Measurements from ENCODE around the gene SMAD1. TPM values are rescaled to one million over a fixed set of nuclear protein-coding genes. Genes with fewer than 3 reads are reported as not detected.
"Not testable (repeated sequence)": the region's sequence is repeated elsewhere in the genome, so short reads cannot be mapped to it uniquely, and the experiment has no call there.

SMAD1 gene
- total RNA-seq, 1 donor from 2014 or later = 4.7 TPM

DNA sequence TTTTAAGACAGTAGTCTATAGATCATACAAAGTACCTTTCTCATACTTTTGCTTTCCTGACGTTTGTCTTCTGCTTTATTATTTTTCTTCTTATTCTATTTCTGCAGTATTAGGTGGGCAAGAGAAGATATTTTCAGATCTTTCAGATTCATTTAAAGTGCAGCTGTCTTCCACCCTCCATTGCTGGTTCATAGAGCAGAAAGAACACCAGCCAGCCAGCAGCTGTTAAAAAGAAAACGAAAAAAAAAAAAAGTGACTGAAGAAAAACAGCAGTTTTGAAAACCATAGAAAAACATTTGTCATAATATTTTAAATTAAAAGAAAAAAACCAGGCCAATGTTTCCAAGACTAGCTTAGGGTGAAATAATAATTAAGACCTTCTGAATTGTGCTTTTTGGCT lies 42.9 kb downstream of the SMAD1 start:
- intact Hi-C loops (cut with micrococcal nuclease) = no loop called here

DNA sequence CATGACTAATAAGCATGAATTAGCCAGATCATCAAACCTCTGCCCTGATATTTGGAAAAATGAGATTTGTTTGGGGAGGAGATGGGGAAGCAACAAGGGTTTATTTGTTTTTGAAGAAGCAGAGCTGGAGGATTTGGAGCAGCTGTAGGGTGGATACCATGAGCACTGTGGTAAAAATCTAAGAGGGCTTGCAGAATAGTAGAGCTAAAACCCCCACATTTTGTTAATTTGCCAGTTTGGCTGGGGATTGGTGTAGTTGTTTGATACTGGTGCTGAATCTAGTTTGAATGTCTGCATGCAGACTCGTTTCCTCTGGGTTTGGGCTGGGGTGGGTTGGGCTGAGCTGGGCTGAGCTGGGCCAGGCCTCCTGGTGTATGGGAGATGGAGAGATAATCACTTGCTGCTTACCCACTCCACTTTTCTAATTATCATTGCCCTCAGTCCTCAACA lies 43.7 kb downstream of the SMAD1 start:
- intact Hi-C loops (cut with micrococcal nuclease) = no loop called here

DNA sequence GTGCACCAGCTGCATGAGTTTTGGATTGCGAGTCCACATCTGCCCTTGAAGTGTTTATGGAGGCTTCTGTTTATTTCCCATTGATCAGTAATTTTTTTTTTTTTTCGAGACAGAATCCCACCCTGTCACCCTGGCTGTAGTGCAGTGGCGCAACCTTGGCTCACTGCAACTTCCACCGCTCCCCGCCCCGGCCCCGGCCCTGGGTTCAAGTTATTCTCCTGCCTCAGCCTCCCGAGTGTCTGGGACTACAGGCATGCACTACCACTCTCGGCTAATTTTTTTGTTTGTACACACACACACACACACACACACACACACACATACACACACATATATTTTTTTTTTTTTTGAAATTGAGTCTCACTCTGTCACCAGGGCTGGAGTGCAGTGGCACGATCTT lies 46.1 kb downstream of the SMAD1 start:
- intact Hi-C loops (cut with micrococcal nuclease) = no loop called here

DNA sequence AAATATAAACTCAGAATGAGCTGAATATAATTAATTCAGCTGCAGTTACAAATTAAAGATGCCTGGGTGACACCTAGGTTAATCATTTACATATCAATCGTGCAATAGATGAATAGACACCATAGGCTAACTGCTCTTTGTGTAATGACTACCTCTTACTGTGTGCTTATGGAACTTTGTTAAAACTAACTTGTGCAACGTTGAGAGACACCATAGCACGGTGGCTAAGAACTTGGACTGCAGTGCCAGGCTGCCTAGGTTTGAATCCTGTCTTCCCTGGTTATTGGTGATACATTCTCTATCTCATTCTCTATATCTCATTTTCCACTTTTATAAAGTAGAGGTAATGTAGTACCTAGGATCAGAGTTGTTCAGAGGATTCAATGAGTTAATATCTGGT lies 46.9 kb downstream of the SMAD1 start:
- intact Hi-C loops (cut with micrococcal nuclease) = no loop called here

DNA sequence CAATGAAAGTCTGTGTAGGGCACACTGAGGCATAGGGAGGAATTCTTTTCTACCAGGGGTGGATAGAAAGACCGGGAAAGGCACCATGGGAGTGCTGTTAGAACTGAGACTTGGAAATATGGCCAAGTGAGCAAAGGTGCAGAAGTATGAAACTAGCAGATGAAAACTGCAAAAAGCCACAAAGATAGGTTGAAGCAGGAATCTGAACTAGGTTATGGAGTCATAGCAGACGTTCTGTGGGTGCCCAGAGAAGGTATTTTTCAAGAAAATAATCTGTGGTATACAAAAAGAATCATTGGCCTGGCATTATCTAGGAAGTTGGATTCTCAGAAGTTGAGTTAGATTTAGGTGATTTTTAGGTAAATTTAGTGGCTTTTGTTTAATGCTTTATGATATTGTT lies 48.5 kb downstream of the SMAD1 start:
- intact Hi-C loops (cut with micrococcal nuclease) = no loop called here

DNA sequence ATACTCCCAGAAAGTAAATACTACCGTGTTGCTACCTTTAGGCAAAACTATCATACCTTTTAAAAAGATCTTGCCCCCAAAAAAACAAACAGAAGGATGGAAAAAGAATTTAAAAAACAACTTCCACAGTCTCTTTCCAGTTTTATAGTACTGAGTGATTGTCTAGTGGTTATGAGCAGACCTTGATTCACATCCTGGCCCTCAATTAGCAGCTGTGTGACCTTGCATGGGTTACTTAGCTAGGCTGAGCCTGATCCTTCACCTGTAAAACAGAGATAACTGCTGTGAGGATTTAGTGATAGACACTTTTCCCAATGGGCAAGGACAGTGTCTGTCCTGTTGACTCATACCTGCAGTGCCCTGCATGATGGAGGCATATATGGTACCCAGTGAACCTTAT lies 49.0 kb downstream of the SMAD1 start:
- intact Hi-C loops (cut with micrococcal nuclease) = no loop called here

DNA sequence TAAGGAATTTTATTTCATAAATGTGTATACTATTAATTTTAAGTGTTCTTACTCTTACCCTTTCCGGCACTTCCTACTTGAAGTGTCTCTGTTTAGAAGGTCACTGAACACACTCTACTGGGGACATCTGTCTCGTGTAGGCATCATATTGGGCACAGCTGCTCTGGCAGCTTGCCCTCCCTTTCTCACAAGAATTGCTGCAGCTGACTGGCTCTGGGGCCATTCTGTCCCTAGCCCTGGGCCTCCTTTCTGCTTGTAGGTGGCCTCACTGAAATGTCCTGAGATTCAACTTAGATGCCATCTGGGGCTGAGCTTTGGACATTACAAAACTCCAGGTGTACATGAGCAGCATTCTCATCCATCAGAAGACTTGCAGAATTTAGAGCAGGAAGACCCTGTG lies 49.6 kb downstream of the SMAD1 start:
- intact Hi-C loops (cut with micrococcal nuclease) = no loop called here

DNA sequence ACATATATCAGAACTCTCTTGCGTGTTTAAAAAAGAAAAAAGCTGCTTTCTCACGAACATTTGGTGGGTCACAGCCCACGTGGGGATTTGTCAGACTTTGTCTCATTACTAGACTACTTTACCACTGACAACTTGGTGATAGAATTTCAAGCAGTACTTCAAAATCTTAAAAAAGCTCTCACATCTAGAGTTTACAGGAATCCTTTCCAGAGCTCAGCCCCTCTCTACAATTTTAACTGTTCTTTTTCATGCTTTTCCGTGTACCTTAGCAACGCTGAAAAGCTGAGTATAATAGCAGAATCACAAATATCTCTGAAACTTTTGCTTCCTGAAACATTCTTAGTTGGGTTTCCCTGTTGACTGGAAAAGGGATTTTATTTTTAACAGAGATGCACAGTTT lies 50.2 kb downstream of the SMAD1 start:
- intact Hi-C loops (cut with micrococcal nuclease) = no loop called here

DNA sequence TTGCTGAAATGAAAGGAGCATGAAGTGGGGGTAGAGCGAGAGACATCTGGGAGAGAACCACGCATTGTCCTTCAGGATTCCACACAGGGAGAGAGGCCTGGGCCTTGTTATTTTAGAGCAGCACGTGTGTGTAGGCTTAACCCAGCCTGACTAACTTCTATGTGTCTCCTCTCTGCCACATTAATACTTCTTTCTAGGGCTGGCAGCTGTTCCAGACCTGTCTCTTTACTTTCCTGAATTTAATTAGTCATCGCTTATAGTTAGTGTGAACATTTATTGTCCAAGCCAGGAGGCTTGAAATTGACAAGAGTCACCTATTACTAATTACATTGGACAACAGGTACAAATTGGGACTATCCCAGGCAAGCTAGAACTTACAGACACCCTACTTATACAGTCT lies 51.3 kb downstream of the SMAD1 start:
- intact Hi-C loops (cut with micrococcal nuclease) = no loop called here

DNA sequence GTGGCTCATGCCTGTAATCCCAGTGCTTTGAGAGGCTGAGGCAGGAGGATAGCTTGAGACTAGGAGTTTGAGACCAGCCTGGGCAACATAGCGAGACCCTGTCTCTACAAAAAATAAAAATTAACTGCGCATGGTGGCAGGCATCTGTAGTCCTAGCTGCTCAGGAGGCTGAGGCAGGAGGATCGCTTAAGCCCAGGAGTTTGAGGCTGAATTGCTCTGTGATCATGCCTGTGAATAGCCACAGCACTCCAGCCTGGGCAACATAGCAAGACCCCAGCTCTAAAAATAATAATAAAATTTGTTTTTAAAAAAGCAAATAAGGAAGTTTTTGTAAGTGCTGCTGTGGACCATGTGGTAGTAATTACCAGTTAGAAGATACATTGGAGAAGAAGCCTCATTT lies 51.8 kb downstream of the SMAD1 start:
- intact Hi-C loops (cut with micrococcal nuclease) = not testable (repeated sequence)

DNA sequence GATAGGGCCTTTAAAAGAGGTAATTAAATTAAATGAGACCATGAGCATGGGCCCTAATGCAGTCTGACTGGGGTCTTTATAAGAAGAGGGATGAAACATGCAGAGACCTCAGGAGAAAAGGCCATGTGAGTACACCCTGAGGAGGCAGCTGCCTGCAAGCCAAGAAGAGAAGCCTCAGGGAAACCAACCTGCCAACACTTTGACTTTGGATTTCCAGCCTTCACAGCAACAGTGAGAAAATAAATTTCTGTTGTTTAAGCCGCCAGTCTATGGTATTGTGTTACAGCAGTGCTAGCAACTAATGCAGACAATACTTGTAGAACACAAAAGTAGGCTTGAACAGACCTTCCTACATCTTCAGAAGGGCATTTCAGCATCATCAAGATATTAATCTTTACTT lies 52.3 kb downstream of the SMAD1 start:
- intact Hi-C loops (cut with micrococcal nuclease) = no loop called here

DNA sequence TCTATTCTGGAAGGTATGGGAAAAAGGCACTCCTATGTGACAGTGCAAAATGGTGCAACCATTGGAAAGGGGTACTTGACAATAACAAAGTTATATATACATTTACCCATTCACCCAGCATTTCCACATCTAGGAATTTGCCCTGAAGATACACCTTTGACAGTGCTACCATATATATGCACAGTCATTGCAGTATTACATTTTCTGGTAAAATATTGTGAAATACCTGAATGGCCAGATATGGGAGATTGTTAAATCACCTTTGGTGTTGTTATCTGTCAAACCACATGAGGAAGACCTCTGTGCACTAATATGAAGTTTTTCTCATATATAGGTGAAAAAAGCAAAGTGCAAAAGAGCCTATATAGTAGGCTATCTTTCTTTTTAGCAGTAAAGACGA lies 53.5 kb downstream of the SMAD1 start:
- intact Hi-C loops (cut with micrococcal nuclease) = no loop called here

DNA sequence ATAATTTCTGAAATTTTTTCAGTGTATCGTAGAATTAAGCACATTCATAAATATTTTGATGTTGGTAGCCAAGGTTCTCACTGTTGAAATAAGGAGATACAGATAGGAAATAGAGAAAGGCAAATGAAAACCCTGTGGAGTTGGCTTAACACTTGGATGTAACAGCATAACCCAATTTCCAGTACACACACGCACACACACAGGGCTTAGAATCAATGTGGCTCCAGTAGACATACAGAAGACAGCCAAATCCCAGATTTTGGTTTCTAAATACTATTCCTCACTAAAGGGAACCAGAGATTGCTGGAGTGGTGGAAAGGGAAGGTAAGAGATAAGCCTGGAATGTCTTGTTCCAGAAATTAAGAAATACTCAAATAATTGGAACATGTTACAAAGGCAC lies 54.4 kb downstream of the SMAD1 start:
- intact Hi-C loops (cut with micrococcal nuclease) = no loop called here

DNA sequence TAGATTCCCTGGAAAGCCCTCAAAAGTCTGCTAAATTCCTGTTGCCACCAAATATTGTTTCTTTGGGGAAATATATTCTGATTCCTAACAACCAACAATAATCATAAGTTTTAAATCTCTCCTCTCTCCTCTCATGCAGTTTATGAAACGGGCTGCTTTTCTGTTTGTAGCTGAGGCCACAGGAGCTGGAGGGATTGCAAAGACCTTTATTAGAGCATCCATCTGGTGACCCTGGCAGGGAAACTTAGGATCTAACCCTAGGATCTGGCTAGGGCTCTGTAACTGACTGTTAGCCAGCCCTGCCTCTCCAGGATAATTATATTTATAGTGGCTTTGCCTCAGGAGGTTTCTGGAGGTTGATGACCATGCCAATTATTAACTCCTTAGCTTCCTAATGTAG lies 56.9 kb downstream of the SMAD1 start:
- intact Hi-C loops (cut with micrococcal nuclease) = no loop called here

DNA sequence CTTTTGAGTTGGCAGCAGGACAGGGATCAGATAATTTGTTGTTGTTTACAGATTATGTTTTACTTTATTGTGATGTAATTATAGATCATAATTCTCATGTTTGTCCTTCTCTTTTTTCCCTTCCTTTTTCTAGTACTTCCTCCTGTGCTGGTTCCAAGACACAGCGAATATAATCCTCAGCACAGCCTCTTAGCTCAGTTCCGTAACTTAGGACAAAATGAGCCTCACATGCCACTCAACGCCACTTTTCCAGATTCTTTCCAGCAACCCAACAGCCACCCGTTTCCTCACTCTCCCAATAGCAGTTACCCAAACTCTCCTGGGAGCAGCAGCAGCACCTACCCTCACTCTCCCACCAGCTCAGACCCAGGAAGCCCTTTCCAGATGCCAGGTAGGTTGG lies 58.0 kb downstream of the SMAD1 start:
- intact Hi-C loops (cut with micrococcal nuclease) = no loop called here

DNA sequence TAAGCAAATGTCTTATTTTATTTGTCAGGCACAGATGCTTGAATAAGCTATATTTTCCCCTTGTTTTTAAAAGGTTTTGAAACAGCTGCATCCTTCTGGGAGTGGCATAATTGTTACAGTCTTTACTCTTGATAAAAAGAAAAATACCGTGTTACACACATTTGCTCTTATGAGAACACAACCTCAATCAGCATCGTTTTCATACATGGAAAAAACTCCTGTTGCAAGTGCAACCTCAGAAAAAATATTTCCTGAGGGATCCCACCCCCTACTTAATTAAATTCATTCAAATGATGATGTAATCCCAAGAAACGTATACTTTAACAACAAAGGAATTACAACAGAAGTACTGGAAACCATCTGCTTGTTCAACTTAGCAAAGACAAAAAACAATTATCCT lies 58.6 kb downstream of the SMAD1 start:
- intact Hi-C loops (cut with micrococcal nuclease) = no loop called here

DNA sequence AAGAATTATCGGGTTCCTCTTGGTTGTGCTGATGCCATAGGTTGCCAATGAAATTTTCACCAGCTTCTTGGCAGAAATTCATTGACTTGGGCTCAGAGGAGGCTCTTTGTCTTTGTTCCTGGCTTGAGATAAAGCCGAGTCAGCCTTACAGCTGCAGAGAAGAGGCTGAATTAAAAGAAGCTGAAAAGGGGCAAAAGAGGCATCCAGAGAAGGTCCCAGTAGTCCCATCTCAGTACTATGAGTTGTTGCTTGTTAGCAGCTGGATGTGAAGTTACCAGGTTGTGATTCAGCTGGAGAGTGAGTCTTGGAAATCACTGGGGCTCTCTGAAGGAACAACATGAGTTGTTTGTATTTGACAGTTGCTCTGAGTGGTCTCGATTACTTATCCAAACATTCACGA lies 59.7 kb downstream of the SMAD1 start:
- intact Hi-C loops (cut with micrococcal nuclease) = no loop called here

DNA sequence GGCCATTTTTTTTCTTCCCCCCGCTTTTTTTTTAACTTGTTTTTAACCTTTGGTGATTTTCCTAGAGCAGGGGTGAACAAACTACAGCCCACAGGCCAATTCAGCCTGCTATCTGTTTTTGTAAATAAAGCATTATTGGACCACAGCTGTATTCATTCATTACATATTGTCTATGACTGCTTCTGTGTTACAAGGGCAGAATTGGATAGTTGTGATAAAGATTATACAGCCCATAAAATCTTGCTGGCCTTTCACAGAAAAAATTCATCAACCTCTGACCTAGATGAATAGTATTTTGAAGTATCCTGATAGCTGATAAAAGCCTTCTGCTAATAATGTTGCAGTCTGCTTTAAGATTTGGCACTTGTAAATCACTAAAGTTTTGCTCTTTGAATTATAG lies 63.4 kb downstream of the SMAD1 start:
- intact Hi-C loops (cut with micrococcal nuclease) = no loop called here

DNA sequence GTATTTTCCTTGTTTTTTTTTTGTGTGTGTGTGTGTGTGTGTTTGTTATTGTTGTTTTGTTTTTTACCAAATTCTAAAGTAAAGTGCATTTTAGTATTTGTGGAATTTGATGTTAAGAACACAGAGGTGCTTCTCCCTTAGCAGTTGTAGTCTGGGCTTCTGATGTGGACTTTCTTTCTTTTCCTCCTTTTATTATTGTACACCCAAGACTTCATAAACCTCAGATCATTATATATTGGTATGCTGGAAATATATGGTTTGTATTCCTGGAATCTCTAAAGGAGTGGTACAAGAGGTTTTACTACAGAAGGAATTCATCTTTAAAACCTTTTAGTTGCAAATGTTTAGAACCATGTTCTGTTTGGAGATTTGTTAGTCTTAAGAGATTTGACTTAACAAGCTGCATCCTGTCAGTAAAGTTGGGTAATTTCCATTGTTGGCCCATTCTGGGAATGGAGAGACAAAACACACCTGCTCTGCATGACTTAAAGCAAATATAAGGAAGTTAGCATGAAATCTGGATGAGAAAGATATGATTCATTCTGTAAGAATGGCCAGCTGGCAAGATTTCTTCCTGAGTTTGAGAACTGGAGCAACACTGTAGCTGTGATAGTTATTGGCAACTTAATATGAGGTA lies 64.0 kb downstream of the SMAD1 start:
- intact Hi-C loops (cut with micrococcal nuclease) = no loop called here

DNA sequence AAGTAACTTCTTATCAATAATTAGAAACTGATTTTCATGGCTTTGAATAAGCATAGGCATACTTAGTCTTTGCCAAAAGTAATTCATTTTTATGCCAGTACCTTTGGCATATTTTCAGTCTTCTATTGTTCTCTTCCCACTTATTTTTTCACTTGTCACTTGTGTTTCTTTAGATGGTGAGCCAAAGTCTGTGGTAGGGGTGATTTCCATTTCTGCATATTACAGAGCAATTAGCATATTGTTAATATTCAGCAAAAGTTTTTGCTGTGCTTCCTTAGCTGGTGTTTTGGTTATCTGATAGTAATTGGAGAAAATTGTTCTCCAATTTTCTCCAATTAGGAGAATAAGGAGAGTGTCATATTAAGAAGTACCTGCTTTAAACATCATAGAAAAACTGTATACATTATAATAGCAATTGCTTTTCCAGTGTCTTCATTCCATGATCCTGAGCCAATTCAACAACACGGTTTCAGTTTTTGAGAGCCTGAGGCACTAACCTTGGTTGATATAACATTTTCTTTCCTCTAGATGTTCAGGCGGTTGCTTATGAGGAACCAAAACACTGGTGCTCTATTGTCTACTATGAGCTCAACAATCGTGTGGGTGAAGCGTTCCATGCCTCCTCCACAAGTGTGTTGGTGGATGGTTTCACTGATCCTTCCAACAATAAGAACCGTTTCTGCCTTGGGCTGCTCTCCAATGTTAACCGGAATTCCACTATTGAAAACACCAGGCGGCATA lies 64.7 kb downstream of the SMAD1 start:
- intact Hi-C loops (cut with micrococcal nuclease) = no loop called here

DNA sequence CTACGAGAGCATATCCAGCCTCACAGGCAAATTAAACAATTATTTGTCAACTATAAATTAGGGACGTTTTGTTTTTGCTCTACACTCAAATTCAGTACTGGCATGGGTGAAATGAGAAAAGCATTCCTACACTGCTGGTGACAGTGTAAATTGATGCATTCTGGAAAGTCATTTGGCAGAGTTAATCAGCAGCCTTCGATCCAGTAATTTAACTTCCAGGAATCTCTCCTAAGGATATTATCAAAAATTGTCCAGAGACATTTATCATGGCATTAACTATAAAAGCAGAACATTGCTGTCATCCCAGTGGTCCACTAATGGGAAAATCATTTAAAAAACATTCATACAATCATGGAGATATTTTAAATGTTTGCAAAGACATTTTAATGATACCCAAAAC lies 70.0 kb downstream of the SMAD1 start:
- intact Hi-C loops (cut with micrococcal nuclease) = no loop called here

DNA sequence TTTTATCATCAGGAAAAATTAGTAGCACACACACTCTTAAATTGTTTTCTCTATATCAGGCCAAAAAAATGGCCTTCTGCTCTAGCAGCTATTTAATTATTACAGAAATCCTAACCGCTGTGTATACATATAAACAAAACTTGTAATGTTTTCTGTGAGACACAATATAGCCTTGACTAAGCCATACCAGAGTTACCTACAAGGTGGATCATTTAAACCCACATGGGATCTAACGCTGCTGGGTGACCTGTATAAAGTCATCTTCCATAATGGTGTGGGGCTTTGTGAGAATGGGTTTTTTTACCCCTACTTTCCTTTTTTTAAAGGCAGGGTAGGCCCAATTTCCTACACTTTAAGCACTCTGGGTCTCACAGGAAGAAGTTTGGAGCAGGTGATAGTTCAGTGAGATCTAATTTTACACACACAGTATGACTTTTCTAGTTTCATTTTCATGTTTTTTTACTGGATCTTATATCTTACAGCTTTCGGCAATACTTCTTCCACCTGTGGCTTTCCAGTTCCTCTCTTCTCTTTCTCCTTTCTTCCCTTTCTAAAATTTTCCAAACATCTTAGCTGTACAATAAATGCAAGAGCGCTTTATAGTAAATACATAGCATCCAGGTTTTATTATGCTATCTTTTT lies 70.6 kb downstream of the SMAD1 start:
- intact Hi-C loops (cut with micrococcal nuclease) = no loop called here

DNA sequence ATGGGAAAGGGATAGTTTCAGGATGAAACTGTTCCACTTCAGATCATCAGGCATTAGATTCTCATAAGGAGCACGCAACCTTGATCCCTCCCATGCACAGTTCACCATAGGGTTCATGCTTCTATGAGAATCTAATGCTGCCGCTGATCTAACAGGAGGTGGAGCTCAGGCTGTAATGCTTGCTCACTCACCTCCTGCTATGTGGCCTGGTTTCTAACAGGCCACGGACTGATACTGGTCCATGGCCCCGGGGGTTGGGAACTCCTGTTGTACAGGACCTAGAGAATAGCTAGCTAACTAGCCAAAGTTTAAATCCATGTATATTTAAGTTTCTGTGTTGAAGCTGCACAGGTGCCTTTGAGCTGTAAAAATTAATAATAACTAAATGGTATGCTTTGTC lies 71.7 kb downstream of the SMAD1 start:
- intact Hi-C loops (cut with micrococcal nuclease) = no loop called here
